A549 (cell line): Measurements from ENCODE around the gene BEST4. TPM values are rescaled to one million over a fixed set of nuclear protein-coding genes. Genes with fewer than 3 reads are reported as not detected.

ENCODE experiments used
- ATAC-seq, 2 experiments: fragments of 200-7000 bp in 1 of 2; fragments of >200 bp in 1 of 2; cut with Nextera tagmentation in 1 of 2; cut with Tn5 transposase in 1 of 2; 3 replicates each; pipeline versions ENCODE4 v1.8.0 to v1.9.1; 2018 to 2020; ENCODE audit warnings: mild to moderate bottlenecking in 1 of 2, moderate library complexity in 1 of 2
- CTCF ChIA-PET: fragments of 300-600 bp; sonication (Branson Sonifier 250); formaldehyde crosslinking; extraction: SDS; loops from one replicate; lab custom pipeline; 2021; ENCODE audit warnings: antibody characterized with exemption, inconsistent platforms; lab: Yijun Ruan, JAX
- POLR2A ChIA-PET: fragments of 350-600 bp; formaldehyde crosslinking; extraction: SDS; loops from one replicate; lab custom pipeline; 2021; ENCODE audit warnings: antibody characterized with exemption, inconsistent platforms; lab: Yijun Ruan, JAX
- DNase-seq, 2 experiments: peaks; one replicate each; pipeline versions ENCODE4 v3.0.0 to v3.0.0-alpha.2; 2011 to 2016; ENCODE audit warnings: low read depth in 1 of 2, low spot score in 1 of 2
- FAIRE-seq: peaks from 2 replicates; lab custom pipeline; 2011; peaks lifted over from hg19 to GRCh38; lab: Jason Lieb, UNC
- H3K27ac ChIP-seq, 2 experiments: fragments of >200 bp; sonication (Bioruptor Twin); formaldehyde crosslinking; 3 replicates each; pipeline ENCODE4 v1.5.1; 2016 to 2017
- H3K4me1 ChIP-seq: fragments of >200 bp; sonication (Bioruptor Twin); formaldehyde crosslinking; 3 replicates; pipeline ENCODE4 v1.6.1; 2016
- H3K4me2 ChIP-seq: fragments of >200 bp; sonication (Bioruptor Twin); formaldehyde crosslinking; 3 replicates; pipeline ENCODE4 v1.6.1; 2016
- H3K4me3 ChIP-seq: fragments of >200 bp; sonication (Bioruptor Twin); formaldehyde crosslinking; 3 replicates; pipeline ENCODE4 v1.5.1; 2016
- H3K9me3 ChIP-seq: fragments of >200 bp; sonication (Bioruptor Twin); formaldehyde crosslinking; 3 replicates; pipeline ENCODE4 v1.6.1; 2016
- BHLHE40 ChIP-seq: IDR thresholded peaks from 2 replicates; pipeline ENCODE4 v1.6.1; 2012; ENCODE audit warnings: low read depth, low read length, inconsistent platforms
- CEBPB ChIP-seq, 2 experiments: fragments of >200 bp in 1 of 2; sonication (Bioruptor Twin) in 1 of 2; formaldehyde crosslinking in 1 of 2; IDR thresholded peaks; 2 replicates each; pipeline ENCODE4 v1.6.1; 2012 to 2016
- CHD4 ChIP-seq: fragments of 200-600 bp; sonication (generic); IDR thresholded peaks from 2 replicates; pipeline ENCODE4 v1.6.1; 2016; ENCODE audit warnings: antibody characterized with exemption, mild to moderate bottlenecking, borderline replicate concordance
- CTCF ChIP-seq: fragments of >200 bp; sonication (Bioruptor Twin); formaldehyde crosslinking; IDR thresholded peaks from 3 replicates; pipeline ENCODE4 v1.5.1; 2016
- EHMT2 ChIP-seq: fragments of 200-600 bp; sonication (generic); IDR thresholded peaks from 2 replicates; pipeline ENCODE4 v1.6.1; 2016; ENCODE audit warnings: antibody characterized with exemption, low read depth, mild to moderate bottlenecking, moderate library complexity
- ELK1 ChIP-seq: fragments of 150-350 bp; IDR thresholded peaks from 2 replicates; pipeline ENCODE4 v1.6.1; 2014; ENCODE audit warnings: low read depth, mild to moderate bottlenecking, low read length
- FOSB ChIP-seq: fragments of 250-450 bp; sonication (Bioruptor Pico); IDR thresholded peaks from 2 replicates; pipeline ENCODE4 v1.5.0; 2020; ENCODE audit warnings: mild to moderate bottlenecking, moderate library complexity
- FOXS1 ChIP-seq: fragments of 250-450 bp; sonication (Bioruptor Pico); IDR thresholded peaks from 2 replicates; pipeline ENCODE4 v1.5.0; 2020; ENCODE audit warnings: mild to moderate bottlenecking, moderate library complexity
- GATA3 ChIP-seq: IDR thresholded peaks from 2 replicates; pipeline ENCODE4 v1.6.1; 2012; ENCODE audit warnings: borderline replicate concordance
- HDAC2 ChIP-seq: fragments of 200-600 bp; sonication (generic); IDR thresholded peaks from 2 replicates; pipeline ENCODE4 v1.6.1; 2016
- HEYL ChIP-seq: fragments of 250-450 bp; sonication (Bioruptor Pico); IDR thresholded peaks from 2 replicates; pipeline ENCODE4 v1.8.0; 2021; ENCODE audit warnings: mild to moderate bottlenecking, moderate library complexity
- HOXA7 ChIP-seq: fragments of 250-450 bp; sonication (Bioruptor Pico); IDR thresholded peaks from 2 replicates; pipeline ENCODE4 v1.5.0; 2020; ENCODE audit warnings: mild to moderate bottlenecking, moderate library complexity
- HOXB13 ChIP-seq: fragments of 250-450 bp; sonication (Bioruptor Pico); IDR thresholded peaks from 2 replicates; pipeline ENCODE4 v1.5.0; 2020; ENCODE audit warnings: low read depth, mild to moderate bottlenecking, moderate library complexity
- HOXB5 ChIP-seq: fragments of 250-450 bp; sonication (Bioruptor Pico); IDR thresholded peaks from 2 replicates; pipeline ENCODE4 v1.5.0; 2020; ENCODE audit warnings: mild to moderate bottlenecking, moderate library complexity
- KDM1A ChIP-seq: fragments of 200-600 bp; sonication (generic); IDR thresholded peaks from 2 replicates; pipeline ENCODE4 v1.6.1; 2016; ENCODE audit warnings: low read depth, mild to moderate bottlenecking
- KDM5A ChIP-seq: fragments of 200-600 bp; sonication (generic); IDR thresholded peaks from 2 replicates; pipeline ENCODE4 v1.6.1; 2016; ENCODE audit warnings: antibody characterized with exemption, mild to moderate bottlenecking
- MYC ChIP-seq: IDR thresholded peaks from 2 replicates; pipeline ENCODE4 v1.6.1; 2012; ENCODE audit warnings: mild to moderate bottlenecking, inconsistent platforms, low read length, improper control_type of control experiment, borderline replicate concordance
- PBX3 ChIP-seq: IDR thresholded peaks from 2 replicates; pipeline ENCODE4 v1.6.1; 2012
- RFX5 ChIP-seq: fragments of 450-650 bp; IDR thresholded peaks from 2 replicates; pipeline ENCODE4 v1.7.1; 2014; ENCODE audit warnings: antibody characterized with exemption, mild to moderate bottlenecking, moderate library complexity
- SMC3 ChIP-seq: fragments of >200 bp; sonication (Bioruptor Twin); formaldehyde crosslinking; IDR thresholded peaks from 3 replicates; pipeline ENCODE4 v1.6.1; 2018; ENCODE audit warnings: inconsistent platforms
- TP53 ChIP-seq: fragments of 250-450 bp; sonication (Bioruptor Pico); IDR thresholded peaks from 2 replicates; pipeline ENCODE4 v1.5.0; 2021; ENCODE audit warnings: mild to moderate bottlenecking, moderate library complexity
- USF2 ChIP-seq: fragments of 450-650 bp; IDR thresholded peaks from 2 replicates; pipeline ENCODE4 v1.6.1; 2014; ENCODE audit warnings: antibody characterized with exemption
- ZC3H11A ChIP-seq: fragments of 450-650 bp; IDR thresholded peaks from 2 replicates; pipeline ENCODE4 v1.6.1; 2014; ENCODE audit warnings: antibody characterized with exemption, mild to moderate bottlenecking
- ZNF302 ChIP-seq: fragments of 250-450 bp; sonication (Bioruptor Pico); IDR thresholded peaks from 2 replicates; pipeline ENCODE4 v1.9.0; 2021; ENCODE audit warnings: inconsistent platforms, mild to moderate bottlenecking, moderate library complexity
- WGBS: methylation state at CpG from one replicate; pipeline ENCODE4 v1.1.6; 2017; ENCODE audit errors: missing lambda C conversion rate; 5-methylcytosine and 5-hydroxymethylcytosine counted together
- polyA plus RNA-seq, 4 experiments: library from polyadenylated mRNA; depleted of rRNA in 3 of 4; stranded (reverse); fragments of >200 nt; fragmentation: RNase III in 1 of 4; extraction: RNeasy Plus Mini Kit Qiagen cat#74134 plus additional on column Dnase treatment in 1 of 4; gene quantifications; 2 replicates in 3 of 4; 3 replicates in 1 of 4; pipeline ENCODE4 v1.2.3, GENCODE V29; 2011 to 2017

BEST4 gene
- polyA plus RNA-seq, 2 of the 4 experiments (the other 2 are of a cell fraction): 0.08 to 0.09 TPM

GRCh38 chr1:44829506-44830384 is 41.8 kb upstream of the BEST4 start (continued):
- no peak for TF ChIP-seq USF2

GRCh38 chr1:44828841-44829440 is 41.0 kb upstream of the BEST4 start:
- Histone ChIP-seq H3K4me2 (no peak overlapping the region), H3K27ac (no peak overlapping the region), H3K9me3 (no peaks in the 10 kb centered on the region), H3K4me3 (no peak overlapping the region), H3K4me1 (no peaks in the 10 kb centered on the region)
- TF ChIP-seq KDM1A: no peak
- TF ChIP-seq TP53: no peak
- TF ChIP-seq HOXB13 (CRISPR knock-in tag): no peak
- TF ChIP-seq FOSB (CRISPR knock-in tag): no peak
- TF ChIP-seq ZC3H11A: no peak
- TF ChIP-seq FOXS1: no peak
- FAIRE-seq: no peak
- ATAC-seq: no peak
- no peak for DNase-seq
- ChIA-PET POLR2A (no interaction called here), CTCF (interaction anchor here (0.6 to 3.3 kb wide), 2 partner anchors 8 to 179 kb away, joined by 3 to 14 read pairs; no protein-coding TSS in a partner anchor)
- WGBS: 89% methylated on average over 8 of the region's 15 CpGs

- ChIA-PET POLR2A (no interaction called here), CTCF (interaction anchor here (1.2 to 3.3 kb wide), 2 partner anchors 9 to 80 kb away, joined by 3 to 14 read pairs; no protein-coding TSS in a partner anchor)
- no peak for FAIRE-seq
- no peak overlapping the region for H3K4me2 ChIP-seq
- ATAC-seq: no peak
- H3K9me3 ChIP-seq: no peaks in the 10 kb centered on the region
- WGBS: 91% methylated on average over 20 of the region's 21 CpGs
- no peak overlapping the region for H3K4me3 ChIP-seq
- no peaks in the 10 kb centered on the region for H3K4me1 ChIP-seq
- TF ChIP-seq CHD4: no peak
- TF ChIP-seq CTCF: no peak
- TF ChIP-seq ELK1: no peak
- TF ChIP-seq HDAC2: no peak
- no peak for TF ChIP-seq EHMT2
- TF ChIP-seq SMC3: no peak
- TF ChIP-seq BHLHE40: no peak
- no peak for TF ChIP-seq HOXB5 (CRISPR knock-in tag)
- TF ChIP-seq PBX3: no peak
- TF ChIP-seq KDM5A: no peak
- TF ChIP-seq MYC: no peak
- no peak for TF ChIP-seq HOXA7 (CRISPR knock-in tag)
- no peak for TF ChIP-seq GATA3
- no peak for TF ChIP-seq HEYL (CRISPR knock-in tag)
- no peak for TF ChIP-seq CEBPB (IDR thresholded peaks at IDR 0.05)
- TF ChIP-seq RFX5: no peak
- TF ChIP-seq ZNF302 (CRISPR knock-in tag): no peak
- no peak for DNase-seq
- no peak overlapping the region for H3K27ac ChIP-seq
These were observed 40.2 kb upstream of the BEST4 start for GRCh38 chr1:44828003-44828651.
